Uterus (tissue), 4 donors: ENCODE measurements around the gene C6orf136. TPM values are rescaled to one million over a fixed set of nuclear protein-coding genes. Genes with fewer than 3 reads are reported as not detected.

Experiments
- DNase-seq, 2 donors: peaks; one replicate each; pipeline ENCODE4 v3.0.0-alpha.2; 2019 to 2020
- H3K27ac ChIP-seq, 2 donors: fragments of 200-600 bp; sonication (generic); 1 replicate in 1 of 2; 2 replicates in 1 of 2; pipeline ENCODE4 v1.5.1; 2016 to 2018
- H3K27me3 ChIP-seq, 2 donors: fragments of 200-600 bp; sonication (generic); one replicate each; pipeline ENCODE4 v1.5.1; 2018 to 2019; ENCODE audit warnings: control low read depth in 1 of 2
- H3K36me3 ChIP-seq, 2 donors: fragments of 200-600 bp; sonication (generic); one replicate each; pipeline ENCODE4 v1.5.1; 2019; ENCODE audit warnings: control low read depth in 1 of 2
- H3K4me1 ChIP-seq, 2 donors: fragments of 200-600 bp; sonication (generic); one replicate each; pipeline ENCODE4 v1.5.1; 2018 to 2019; ENCODE audit warnings: control low read depth in 1 of 2
- H3K4me3 ChIP-seq, 2 donors: fragments of 200-600 bp; sonication (generic); 1 replicate in 1 of 2; 2 replicates in 1 of 2; pipeline ENCODE4 v1.5.1; 2018 to 2019; ENCODE audit warnings: mild to moderate bottlenecking in 1 of 2
- H3K9me3 ChIP-seq, 2 donors: fragments of 200-600 bp; sonication (generic); one replicate each; pipeline ENCODE4 v1.5.1; 2019; ENCODE audit warnings: control low read depth in 1 of 2
- POLR2A ChIP-seq, 2 donors: fragments of 450-650 bp; IDR thresholded peaks; one replicate each; pipeline ENCODE4 v1.6.1; 2016; ENCODE audit warnings: antibody characterized with exemption in 2 of 2, mild to moderate bottlenecking in 1 of 2, moderate library complexity in 1 of 2
- intact Hi-C: fragments of 100-400 bp; cut with DNase I; formaldehyde crosslinking; loops from one replicate; pipeline ENCODE4 v1.15.1; 2023; ENCODE audit warnings: low total_unique reads
- total RNA-seq, 4 donors: library from RNA; depleted of rRNA in 3 of 4; stranded (reverse); fragments of >200 nt in 3 of 4; gene quantifications; one replicate each; pipeline versions ENCODE4 v1.1.0 to v1.2.4, GENCODE V29; 2014 to 2023
- TF ChIP-seq, protein P1 (sequence below), 4 experiments: fragments of 200-600 bp in 2 of 4; fragments of 450-650 bp in 2 of 4; sonication (generic) in 2 of 4; IDR thresholded peaks; one replicate each; pipeline ENCODE4 v1.5.1; 2016 to 2019; ENCODE audit warnings: antibody characterized with exemption in 4 of 4, mild to moderate bottlenecking in 2 of 4, moderate library complexity in 1 of 4
- donor health status: DM: yes; HTN: yes; CAD: no.

The C6orf136 gene
- total RNA-seq, 4 donors from 2014 or later = 5.6 to 22.2 (median 7.7) TPM

DNA sequence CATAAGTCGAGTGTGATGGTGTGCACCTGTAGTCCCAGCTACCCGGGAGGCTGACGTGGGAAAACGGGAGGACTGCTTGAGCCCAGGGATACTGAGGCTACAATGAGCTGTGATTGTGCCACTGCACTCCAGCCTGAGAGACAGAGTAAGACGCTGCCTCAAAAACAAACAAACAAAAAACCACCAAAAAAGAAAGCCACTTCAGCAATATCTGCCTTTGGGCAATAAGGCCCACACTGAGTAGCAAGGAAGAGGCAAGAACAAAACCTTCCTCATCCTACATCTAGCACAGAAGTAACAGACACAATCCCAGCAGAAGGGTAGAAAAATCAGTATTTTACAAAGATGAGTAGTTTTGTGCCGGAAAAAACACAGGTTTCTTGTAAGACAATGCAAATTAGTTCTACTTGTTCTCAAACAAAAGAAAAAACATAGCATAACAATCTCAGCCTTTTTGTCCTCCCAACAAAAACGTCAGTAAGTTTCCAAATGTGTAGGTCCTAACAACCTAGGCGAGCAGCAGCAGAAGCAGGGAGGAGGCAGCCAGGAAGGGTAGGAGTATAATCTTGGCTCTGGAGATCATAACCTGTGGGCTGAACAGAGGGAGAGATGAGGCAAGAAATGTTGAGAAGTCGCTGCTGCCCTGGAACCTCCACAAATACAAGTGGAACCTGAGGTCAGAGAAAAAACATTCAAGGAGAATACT is 35.6 kb upstream of the C6orf136 start:
- H3K4me1 ChIP-seq = peaks cover 0 to 21% of the 10 kb centered on the region in 2 donors
- intact Hi-C loops = no loop called here
- no peaks in the 10 kb centered on the region for H3K36me3 ChIP-seq
- H3K27ac ChIP-seq = peak overlapping the region; percentile 36 to 98
- no peaks in the 10 kb centered on the region for H3K9me3 ChIP-seq
- no peak overlapping the region for H3K4me3 ChIP-seq
- no peak for DNase-seq
- no peaks in the 10 kb centered on the region for H3K27me3 ChIP-seq
- no peak for TF ChIP-seq POLR2A (IDR thresholded peaks at IDR 0.05)
- TF ChIP-seq, protein P1, sequence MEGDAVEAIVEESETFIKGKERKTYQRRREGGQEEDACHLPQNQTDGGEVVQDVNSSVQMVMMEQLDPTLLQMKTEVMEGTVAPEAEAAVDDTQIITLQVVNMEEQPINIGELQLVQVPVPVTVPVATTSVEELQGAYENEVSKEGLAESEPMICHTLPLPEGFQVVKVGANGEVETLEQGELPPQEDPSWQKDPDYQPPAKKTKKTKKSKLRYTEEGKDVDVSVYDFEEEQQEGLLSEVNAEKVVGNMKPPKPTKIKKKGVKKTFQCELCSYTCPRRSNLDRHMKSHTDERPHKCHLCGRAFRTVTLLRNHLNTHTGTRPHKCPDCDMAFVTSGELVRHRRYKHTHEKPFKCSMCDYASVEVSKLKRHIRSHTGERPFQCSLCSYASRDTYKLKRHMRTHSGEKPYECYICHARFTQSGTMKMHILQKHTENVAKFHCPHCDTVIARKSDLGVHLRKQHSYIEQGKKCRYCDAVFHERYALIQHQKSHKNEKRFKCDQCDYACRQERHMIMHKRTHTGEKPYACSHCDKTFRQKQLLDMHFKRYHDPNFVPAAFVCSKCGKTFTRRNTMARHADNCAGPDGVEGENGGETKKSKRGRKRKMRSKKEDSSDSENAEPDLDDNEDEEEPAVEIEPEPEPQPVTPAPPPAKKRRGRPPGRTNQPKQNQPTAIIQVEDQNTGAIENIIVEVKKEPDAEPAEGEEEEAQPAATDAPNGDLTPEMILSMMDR (IDR thresholded peaks at IDR 0.05) = no peak

DNA sequence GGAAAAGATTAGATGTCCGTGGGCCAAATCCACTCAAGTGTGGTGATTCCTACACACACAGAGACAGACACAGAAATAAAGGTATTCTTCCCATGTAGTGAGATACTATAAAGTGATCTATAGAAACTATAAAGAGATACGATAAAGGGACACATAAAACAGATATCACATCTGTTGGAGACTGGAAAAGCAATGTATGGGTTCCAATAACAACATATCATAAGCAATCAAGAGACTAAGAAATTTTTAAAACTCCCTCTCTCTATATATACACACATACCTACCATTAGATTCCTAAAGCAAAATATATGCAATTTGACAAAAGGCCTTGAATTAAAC is 35.1 kb upstream of the C6orf136 start:
- H3K36me3 ChIP-seq = no peaks in the 10 kb centered on the region
- peak overlapping the region; percentile 36 to 98 for H3K27ac ChIP-seq
- no peak for DNase-seq
- H3K9me3 ChIP-seq = no peaks in the 10 kb centered on the region
- H3K4me1 ChIP-seq = peaks cover 0 to 21% of the 10 kb centered on the region in 2 donors
- intact Hi-C loops = no loop called here
- H3K4me3 ChIP-seq = no peak overlapping the region
- no peaks in the 10 kb centered on the region for H3K27me3 ChIP-seq
- no peak for TF ChIP-seq POLR2A (IDR thresholded peaks at IDR 0.05)
- TF ChIP-seq, protein P1 (IDR thresholded peaks at IDR 0.05) = no peak

DNA sequence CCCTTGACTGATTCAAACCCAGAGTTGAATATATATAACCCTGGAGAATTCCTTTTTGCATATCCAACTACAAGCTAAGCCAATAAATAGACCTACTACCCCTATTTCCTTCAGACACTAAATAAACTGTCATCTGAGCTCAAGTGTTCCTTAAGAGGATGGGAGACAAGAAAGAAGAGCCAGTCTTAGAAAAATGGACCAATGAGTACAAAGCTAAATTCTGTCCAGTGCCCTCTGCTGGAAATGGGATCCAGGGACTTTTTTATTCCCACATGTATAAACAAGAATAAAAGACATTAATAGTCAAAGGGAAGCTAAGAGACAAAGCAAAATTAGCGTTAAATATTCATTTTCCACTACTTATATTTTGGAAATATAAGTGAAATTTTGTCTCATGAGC is 34.7 kb upstream of the C6orf136 start:
- Histone ChIP-seq H3K27me3 (no peaks in the 10 kb centered on the region), H3K36me3 (no peaks in the 10 kb centered on the region), H3K27ac (peak overlapping the region; percentile 36 to 98), H3K4me1 (peaks cover 0 to 21% of the 10 kb centered on the region in 2 donors), H3K4me3 (no peak overlapping the region), H3K9me3 (no peaks in the 10 kb centered on the region)
- no peak for TF ChIP-seq POLR2A (IDR thresholded peaks at IDR 0.05)
- TF ChIP-seq, protein P1 (IDR thresholded peaks at IDR 0.05) = peak in 1 of 4 experiments; percentile 27
- intact Hi-C loops = no loop called here
- no peak for DNase-seq

DNA sequence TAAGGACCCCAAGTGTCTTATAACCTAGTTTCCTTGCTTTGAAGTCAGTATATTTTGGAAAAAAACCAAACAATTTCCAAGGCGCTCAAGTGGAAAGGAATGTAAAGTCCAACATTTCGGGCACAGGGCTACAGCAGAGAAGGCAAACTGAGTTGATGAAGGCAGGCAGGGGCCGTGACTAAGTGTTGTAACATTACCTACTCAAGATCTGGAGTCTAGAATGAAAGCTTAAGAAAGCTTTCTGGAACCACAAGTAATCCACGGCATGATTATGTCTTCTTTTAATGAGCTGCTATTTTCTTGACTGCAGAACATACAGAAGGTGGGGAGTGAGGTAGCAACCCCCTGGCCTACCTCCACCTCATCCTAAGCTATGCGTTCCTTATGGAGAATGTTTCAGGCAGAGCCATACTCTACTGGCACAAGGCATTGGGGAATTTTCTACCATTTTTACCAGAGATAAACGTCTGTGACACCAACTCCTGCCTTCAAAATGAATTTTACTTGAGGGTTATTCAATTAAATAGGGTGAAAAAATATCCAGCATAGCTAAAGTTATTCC is 34.2 kb upstream of the C6orf136 start:
- Histone ChIP-seq H3K4me1 (peaks cover 0 to 21% of the 10 kb centered on the region in 2 donors), H3K27ac (peak overlapping the region; percentile 36 to 98), H3K27me3 (no peaks in the 10 kb centered on the region), H3K36me3 (no peaks in the 10 kb centered on the region), H3K4me3 (no peak overlapping the region), H3K9me3 (no peaks in the 10 kb centered on the region)
- DNase-seq = no peak
- TF ChIP-seq POLR2A (IDR thresholded peaks at IDR 0.05) = no peak
- TF ChIP-seq, protein P1 (IDR thresholded peaks at IDR 0.05) = no peak
- intact Hi-C loops = no loop called here

DNA sequence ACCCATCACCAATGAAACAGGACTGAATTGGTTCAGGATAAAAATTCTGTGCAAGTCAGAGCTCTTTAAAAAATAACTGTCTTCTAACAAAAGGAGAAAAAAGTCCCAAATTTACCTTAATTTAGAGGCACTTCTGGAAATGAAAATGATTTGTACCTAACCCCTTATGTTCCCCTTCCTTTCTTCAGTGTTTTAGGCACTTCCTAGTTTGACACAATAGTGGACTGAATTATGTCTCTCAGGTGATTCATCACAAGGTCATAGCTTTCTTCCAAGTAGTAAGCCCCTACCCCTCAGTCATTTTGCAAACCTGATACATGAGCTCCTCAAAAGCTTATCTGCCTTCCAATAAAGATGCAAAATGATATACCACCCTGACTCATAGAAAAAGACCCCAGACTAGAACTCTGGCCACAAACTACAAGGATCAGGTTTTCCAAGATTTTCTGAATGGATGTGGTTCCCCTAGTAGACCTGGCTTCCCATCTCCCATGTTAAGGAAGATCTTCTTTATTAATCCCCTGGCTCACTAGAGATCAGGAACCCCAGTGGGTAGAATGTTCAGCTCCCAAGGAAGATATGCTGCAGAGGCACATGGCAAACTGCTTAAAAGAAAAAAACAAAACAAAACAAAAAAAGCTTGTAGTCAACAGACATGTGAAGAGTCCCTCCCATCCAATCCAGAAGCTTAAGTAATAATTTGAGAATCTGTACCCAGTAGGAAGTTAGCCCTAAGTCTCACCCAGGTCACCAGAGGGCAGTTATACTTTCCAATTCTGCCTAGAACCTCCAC is 33.5 kb upstream of the C6orf136 start:
- Histone ChIP-seq H3K4me3 (peak overlapping the region; percentile 78 to 99), H3K9me3 (no peaks in the 10 kb centered on the region), H3K4me1 (peaks cover 0 to 22% of the 10 kb centered on the region in 2 donors), H3K27ac (peak overlapping the region; percentile 98 to 100), H3K27me3 (no peaks in the 10 kb centered on the region), H3K36me3 (no peaks in the 10 kb centered on the region)
- intact Hi-C loops = no loop called here
- TF ChIP-seq, protein P1 (IDR thresholded peaks at IDR 0.05) = no peak
- no peak for TF ChIP-seq POLR2A (IDR thresholded peaks at IDR 0.05)
- DNase-seq = no peak
